GM19468 (cell line): ENCODE data around the gene BMPR1A.

ENCODE experiments used
- ATAC-seq: cut with Tn5 transposase; IDR thresholded peaks from one replicate; pipeline ENCODE4 v1.9.1; 2021; ENCODE audit warnings: mild to moderate bottlenecking, moderate library complexity, moderate number of reproducible peaks; ENCODE audit not compliant: unreplicated experiment; ENCODE audit errors: extremely low read depth

Gene BMPR1A

GRCh38 chr10:86758189-86759072 lies 2.0 kb downstream of the BMPR1A start:
- ATAC-seq, result no peak

GRCh38 chr10:86759073-86759672 lies 2.8 kb downstream of the BMPR1A start:
- no peak for ATAC-seq

- no peak for ATAC-seq
Measured at GRCh38 chr10:86763404-86763803, 7.0 kb downstream of the BMPR1A start.

- ATAC-seq, result no peak
Measured at GRCh38 chr10:86765548-86765947, 9.1 kb downstream of the BMPR1A start.

- no peak for ATAC-seq
Measured at GRCh38 chr10:86768412-86769062, 12.1 kb downstream of the BMPR1A start.

GRCh38 chr10:86769991-86770390 lies 13.6 kb downstream of the BMPR1A start:
- no peak for ATAC-seq

- ATAC-seq, result no peak
Measured at GRCh38 chr10:86770412-86770960, 14.1 kb downstream of the BMPR1A start.

GRCh38 chr10:86773498-86773897 lies 17.1 kb downstream of the BMPR1A start:
- ATAC-seq, result no peak

- no peak for ATAC-seq
Measured at GRCh38 chr10:86775056-86775869, 18.8 kb downstream of the BMPR1A start.

GRCh38 chr10:86775870-86776180 lies 19.4 kb downstream of the BMPR1A start:
- ATAC-seq, result no peak

GRCh38 chr10:86779220-86780017 lies 23.0 kb downstream of the BMPR1A start:
- ATAC-seq, result no peak

- ATAC-seq, result no peak
Measured at GRCh38 chr10:86782701-86783418, 26.4 kb downstream of the BMPR1A start.

GRCh38 chr10:86785037-86785436 lies 28.6 kb downstream of the BMPR1A start:
- ATAC-seq, result no peak

GRCh38 chr10:86785968-86786367 lies 29.5 kb downstream of the BMPR1A start:
- no peak for ATAC-seq

GRCh38 chr10:86786368-86786767 lies 29.9 kb downstream of the BMPR1A start:
- ATAC-seq, result no peak

GRCh38 chr10:86790394-86790793 lies 34.0 kb downstream of the BMPR1A start:
- no peak for ATAC-seq

GRCh38 chr10:86792461-86793167 lies 36.2 kb downstream of the BMPR1A start:
- no peak for ATAC-seq

GRCh38 chr10:86793696-86794095 lies 37.3 kb downstream of the BMPR1A start:
- no peak for ATAC-seq
